Activated gamma-delta T cell (primary cell): ENCODE data around the gene SRPRB.

Experiments
- DNase-seq: peaks from one replicate; lab custom pipeline; 2025; lab: John Stamatoyannopoulos, UW

Gene SRPRB

GRCh38 chr3:133825969-133826727, 20.5 kb downstream of the SRPRB start:
- DNase-seq, result no peak

- no peak for DNase-seq
These were observed 21.5 kb downstream of the SRPRB start for GRCh38 chr3:133827136-133827535.

GRCh38 chr3:133827684-133828083, 22.1 kb downstream of the SRPRB start:
- no peak for DNase-seq

- DNase-seq, result no peak
These were observed 23.1 kb downstream of the SRPRB start for GRCh38 chr3:133828576-133829309.

- DNase-seq, result no peak
These were observed 23.7 kb downstream of the SRPRB start for GRCh38 chr3:133829310-133829707.

- DNase-seq, result no peak
These were observed 24.5 kb downstream of the SRPRB start for GRCh38 chr3:133830071-133830470.

GRCh38 chr3:133831966-133832801, 26.6 kb downstream of the SRPRB start:
- DNase-seq, result no peak

GRCh38 chr3:133832802-133833144, 27.2 kb downstream of the SRPRB start:
- DNase-seq, result no peak

- no peak for DNase-seq
These were observed 27.7 kb downstream of the SRPRB start for GRCh38 chr3:133833267-133833666.

- no peak for DNase-seq
These were observed 28.4 kb downstream of the SRPRB start for GRCh38 chr3:133833880-133834620.

- DNase-seq, result no peak
These were observed 29.2 kb downstream of the SRPRB start for GRCh38 chr3:133834621-133835417.

- no peak for DNase-seq
These were observed 29.8 kb downstream of the SRPRB start for GRCh38 chr3:133835418-133835743.

- no peak for DNase-seq
These were observed 30.3 kb downstream of the SRPRB start for GRCh38 chr3:133835961-133836360.

- no peak for DNase-seq
These were observed 31.0 kb downstream of the SRPRB start for GRCh38 chr3:133836497-133837158.

GRCh38 chr3:133837487-133838295, 32.1 kb downstream of the SRPRB start:
- no peak for DNase-seq

- DNase-seq, result no peak
These were observed 32.7 kb downstream of the SRPRB start for GRCh38 chr3:133838296-133838789.

GRCh38 chr3:133838916-133839800, 33.5 kb downstream of the SRPRB start:
- DNase-seq, result no peak

GRCh38 chr3:133840055-133840737, 34.6 kb downstream of the SRPRB start:
- no peak for DNase-seq
